ENCODE results near the gene CYP17A1.
"Not testable (repeated sequence)": the region's sequence is repeated elsewhere in the genome, so short reads cannot be mapped to it uniquely, and the experiment has no call there.

The CYP17A1 gene

GRCh38 chr10:102837230-102837721, at the start of gene CYP17A1:
Gene CYP17A1, minus strand, starts transcription at chr10:102837413. Its CDS starts 52 bp downstream, at chr10:102837361.
- no peak for DNase-seq

GRCh38 chr10:102880256-102880655, 43.0 kb upstream of the CYP17A1 start:
- DNase-seq: no peak

GRCh38 chr10:102878629-102879028, 41.4 kb upstream of the CYP17A1 start:
- DNase-seq: no peak

GRCh38 chr10:102876747-102877153, 39.5 kb upstream of the CYP17A1 start:
- no peak for DNase-seq

- DNase-seq: no peak
These were observed 35.0 kb upstream of the CYP17A1 start for GRCh38 chr10:102872163-102872562.

DNA sequence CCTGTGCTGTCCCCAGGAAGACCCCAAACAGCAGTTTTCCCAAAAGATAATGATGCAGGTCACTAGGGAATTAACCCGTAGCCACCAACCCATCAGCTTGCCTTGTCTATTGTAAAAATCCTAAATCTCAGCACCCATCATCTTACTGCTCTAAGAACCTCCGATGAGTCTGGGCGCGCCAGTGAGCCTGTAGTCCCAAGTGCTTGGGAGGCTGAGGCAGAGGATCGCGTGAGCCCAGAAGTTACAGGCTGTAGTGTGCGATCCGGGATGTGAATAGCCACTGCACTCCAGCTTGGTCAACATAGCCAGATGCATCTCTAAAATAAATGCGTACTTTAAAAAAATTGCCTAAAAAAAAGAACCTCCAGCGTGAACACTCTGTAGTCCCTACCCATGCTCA, 33.0 kb upstream of the CYP17A1 start:
- DNase-seq: no peak

DNA sequence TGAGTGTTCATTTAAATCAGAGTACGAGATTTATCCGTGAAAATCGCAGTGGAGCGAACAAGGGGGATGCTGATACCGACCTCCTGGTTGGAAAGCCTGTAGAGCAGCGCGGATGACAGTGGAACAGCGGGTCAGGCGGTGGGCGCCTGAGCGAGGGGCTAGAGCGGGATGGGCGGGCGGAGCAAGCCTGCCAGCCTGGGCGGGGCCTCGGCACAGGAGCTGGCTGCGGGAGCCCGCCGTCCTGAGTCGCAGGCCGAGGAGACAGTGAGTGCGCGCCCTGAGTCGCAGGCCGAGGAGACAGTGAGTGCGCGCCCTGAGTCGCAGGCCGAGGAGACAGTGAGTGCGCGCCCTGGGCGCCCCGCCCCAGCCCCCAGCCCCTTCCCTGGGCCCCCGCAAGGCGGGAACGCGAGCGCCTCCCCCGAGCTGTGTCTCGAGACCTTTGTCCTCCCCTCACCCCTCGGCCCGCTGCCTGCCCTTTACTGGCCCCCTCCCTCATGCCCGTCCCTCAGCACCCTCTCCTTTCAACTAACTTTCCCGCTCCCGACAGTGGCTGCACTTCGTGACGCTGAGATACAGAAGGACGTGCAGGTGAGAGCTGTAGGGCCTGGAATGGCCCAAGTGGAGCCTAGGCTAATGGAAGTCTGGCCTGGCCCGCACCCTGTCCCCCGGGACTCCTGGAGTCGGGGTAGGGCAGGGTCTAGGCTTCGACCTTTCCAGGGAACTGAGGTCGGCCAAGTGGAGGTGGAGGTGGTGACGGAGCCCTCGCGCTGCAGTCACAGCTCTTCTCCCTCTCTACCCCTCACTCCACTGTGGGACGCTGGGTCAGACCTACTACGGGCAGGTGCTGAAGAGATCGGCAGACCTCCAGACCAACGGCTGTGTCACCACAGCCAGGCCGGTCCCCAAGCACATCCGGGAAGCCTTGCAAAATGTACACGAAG, 32.3 kb upstream of the CYP17A1 start, which contains the start of gene AS3MT:
Gene AS3MT, plus strand, starts transcription at position 213 of the 941 bp plus-strand sequence. Its CDS starts 123 bp downstream, at position 336.
- peak; percentile 37 to 57 for DNase-seq

DNA sequence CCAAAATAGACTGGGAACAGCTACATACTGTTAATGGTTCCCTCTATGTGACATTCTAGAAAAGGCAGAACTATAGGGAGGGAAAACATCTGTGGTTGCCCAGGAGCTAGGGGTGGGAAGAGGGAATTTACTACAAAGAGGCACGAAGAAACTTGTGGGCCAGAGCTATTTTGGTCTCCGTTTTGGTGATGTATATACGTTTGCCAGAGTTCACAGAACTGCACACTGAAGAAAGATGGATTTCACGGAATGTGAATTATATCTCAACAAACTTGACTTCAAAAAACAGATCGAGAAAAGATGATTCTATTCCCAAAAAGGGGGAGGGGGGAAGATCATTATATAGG, 31.7 kb upstream of the CYP17A1 start:
- DNase-seq: no peak

DNA sequence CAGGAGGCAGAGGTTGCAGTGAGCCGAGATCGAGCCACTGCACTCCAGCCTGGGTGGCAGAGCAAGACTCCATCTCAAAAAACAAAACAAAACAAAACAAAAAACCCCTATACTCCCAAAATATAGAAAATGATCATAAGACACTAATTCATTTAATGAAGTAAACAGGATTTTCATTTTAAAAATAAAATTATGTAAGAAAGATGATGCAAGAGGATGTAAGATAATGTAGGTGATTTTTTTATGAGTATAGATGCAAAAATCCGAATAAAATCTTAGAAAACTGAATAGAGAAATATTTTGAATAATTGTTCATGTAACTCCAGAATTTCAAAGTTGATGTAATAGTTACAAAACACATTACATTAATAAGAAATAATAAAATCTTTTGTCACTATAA, 28.4 kb upstream of the CYP17A1 start:
- DNase-seq: no peak

- no peak for DNase-seq
These were observed 26.4 kb upstream of the CYP17A1 start for GRCh38 chr10:102863660-102864059.

DNA sequence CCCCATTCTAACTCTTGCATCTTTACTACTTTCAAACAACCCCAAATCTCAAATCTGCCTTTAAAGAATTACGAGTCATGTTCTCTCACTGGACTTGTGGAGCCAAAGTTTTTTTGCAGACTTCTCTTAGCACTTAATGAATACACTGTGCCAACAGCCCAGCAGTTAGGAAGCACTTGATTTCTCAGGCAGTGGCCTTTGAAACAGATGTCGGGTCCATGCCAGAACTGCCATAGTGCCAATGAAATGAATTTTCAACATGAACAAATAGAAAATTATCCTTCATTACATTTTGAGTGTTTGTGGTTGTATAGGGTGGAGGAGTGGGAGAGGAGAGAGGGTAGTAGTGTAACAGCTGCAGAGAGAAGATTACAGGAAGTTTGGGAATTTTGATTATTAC, 22.7 kb upstream of the CYP17A1 start:
- no peak for DNase-seq

GRCh38 chr10:102856758-102857424, 19.7 kb upstream of the CYP17A1 start:
- no peak for DNase-seq

DNA sequence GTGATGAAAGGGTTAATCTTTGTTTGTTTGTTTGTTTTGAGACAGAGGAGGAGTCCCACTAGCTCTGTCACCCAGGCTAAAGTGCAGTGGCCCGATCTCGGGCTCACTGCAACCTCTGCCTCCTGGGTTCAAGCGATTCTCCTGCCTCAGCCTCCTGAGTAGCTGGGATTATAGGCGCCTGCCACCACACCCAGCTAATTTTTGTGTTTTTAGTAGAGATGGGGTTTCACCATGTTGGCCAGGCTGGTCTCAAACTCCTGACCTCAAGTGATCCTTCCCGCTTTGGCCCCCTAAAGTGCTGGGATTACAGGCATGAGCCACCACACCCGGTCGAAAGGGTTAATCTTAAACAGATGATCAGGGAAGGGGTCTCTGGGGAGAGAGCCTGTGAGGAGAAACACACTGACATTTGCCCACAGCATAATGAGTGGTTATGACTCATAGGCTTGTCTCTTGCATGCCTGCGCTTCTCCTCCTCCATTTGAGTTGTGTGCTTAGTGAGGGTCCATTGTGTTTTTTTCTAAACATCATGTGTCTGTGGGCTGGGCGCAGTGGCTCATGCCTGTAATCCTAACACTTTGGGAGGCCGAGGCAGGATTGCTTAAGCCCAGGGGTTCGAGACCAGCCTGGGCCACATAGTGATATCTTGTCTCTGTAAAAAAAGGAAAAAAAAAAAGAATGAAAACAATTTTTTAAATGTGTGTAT, 18.7 kb upstream of the CYP17A1 start:
- DNase-seq: peak in 1 of 2 experiments; percentile 25

DNA sequence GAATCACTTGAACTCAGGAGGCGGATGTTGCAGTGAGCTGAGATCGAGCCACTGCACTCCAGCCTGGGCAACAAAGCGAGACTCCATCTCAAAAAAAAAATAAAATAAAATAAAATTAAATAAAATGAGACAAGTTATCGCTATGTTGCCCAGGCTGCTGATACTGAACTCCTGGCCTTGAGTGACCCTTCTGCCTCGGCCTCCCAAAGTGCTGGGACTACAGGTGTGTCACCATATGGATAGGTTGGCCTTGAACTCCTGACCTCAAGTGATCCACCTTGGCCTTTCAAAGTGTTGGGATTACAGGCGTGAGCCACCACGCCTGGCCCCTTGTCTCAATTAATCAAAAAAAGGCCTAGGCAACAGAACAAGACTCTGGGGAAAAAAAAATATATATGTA, 16.0 kb upstream of the CYP17A1 start:
- DNase-seq: not testable (repeated sequence)

DNA sequence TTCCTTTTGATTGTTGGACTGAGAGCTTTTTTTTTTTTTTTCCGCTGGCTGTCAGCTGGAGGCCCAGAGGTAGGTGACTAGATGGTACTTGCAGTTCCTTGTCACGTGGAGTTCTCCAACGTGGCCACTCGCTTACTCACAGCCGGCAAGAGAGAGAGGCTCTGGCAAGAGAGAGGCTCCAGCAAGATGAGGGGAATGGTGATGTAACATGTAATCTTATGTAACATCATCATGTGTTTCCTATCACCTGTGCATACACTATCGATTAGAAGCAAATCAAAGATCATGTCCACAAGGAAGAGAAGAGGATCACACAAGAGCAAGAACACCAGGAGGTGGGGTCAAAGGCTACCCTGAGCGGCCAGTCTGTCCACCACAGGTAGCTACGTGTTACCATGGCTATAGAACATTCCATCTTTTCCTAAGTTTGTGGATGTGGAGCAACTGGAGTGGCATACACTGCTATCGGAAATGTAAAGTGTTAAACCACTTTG, 12.9 kb upstream of the CYP17A1 start:
- no peak for DNase-seq

DNA sequence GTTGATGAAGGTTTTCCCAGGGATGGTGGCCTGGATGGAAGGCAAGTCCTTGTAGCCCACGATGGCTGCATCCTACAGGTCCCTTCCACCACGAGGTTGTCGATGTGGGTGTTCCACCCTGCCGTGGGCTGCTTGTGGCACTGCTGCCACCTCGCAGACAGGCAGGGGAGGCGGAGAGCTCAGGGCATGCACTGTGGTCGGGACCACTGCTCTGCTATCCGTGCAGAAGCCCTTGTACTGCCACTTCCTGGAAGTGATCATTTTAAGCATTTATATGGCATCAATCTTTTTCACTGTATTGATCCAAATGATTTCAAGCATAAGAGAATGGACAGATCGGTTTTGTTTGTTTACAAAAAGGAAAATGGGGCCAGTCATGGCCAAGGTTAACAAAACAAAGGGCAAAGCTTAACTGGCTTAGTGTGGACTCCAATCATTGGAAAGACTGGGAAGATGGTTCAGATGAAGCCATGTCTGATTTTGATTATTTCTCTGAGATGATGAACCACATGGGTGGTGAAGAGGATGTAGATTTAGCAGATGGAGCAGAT, 8.2 kb upstream of the CYP17A1 start:
- no peak for DNase-seq

- DNase-seq: not testable (repeated sequence)
These were observed 7.1 kb upstream of the CYP17A1 start for GRCh38 chr10:102844190-102844776.

- DNase-seq: not testable (repeated sequence)
These were observed 5.9 kb upstream of the CYP17A1 start for GRCh38 chr10:102843139-102843538.

- no peak for DNase-seq
These were observed 4.7 kb upstream of the CYP17A1 start for GRCh38 chr10:102841827-102842345.

DNA sequence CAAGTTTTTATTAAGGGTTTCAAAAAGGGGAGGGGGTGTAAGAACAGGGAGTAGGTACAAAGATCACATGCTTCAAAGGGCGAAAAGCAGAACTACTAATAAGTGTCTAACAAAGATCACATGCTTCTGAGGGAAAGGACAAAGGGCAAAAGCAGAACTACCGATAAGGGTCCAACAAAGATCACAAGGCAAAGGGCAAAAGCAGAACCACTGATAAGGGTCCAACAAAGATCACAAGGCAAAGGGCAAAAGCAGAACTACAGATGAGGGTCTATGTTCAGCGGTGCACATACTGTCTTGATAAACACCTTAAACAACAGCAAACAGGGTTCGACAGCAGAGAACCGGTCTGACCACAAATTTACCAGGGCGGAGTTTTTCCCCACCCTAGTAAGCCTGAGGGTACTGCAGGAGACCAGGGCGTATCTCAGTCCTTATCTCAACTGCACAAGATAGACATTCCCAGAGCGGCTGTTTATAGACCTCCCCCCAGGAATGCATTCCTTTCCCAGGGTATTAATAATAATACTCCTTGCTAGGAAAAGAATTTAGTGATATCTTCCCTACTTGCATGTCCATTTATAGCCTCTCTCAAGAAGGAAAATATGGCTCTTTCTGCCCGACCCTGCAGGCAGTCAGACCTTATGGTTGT, 1.2 kb upstream of the CYP17A1 start:
- not testable (repeated sequence) for DNase-seq

GRCh38 chr10:102835007-102835482, 2.2 kb downstream of the CYP17A1 start:
- DNase-seq: peak; percentile 81 to 83
